Measurements from ENCODE around the gene CALCB. TPM values are rescaled to one million over a fixed set of nuclear protein-coding genes. Genes with fewer than 3 reads are reported as not detected.

Gene CALCB
- total RNA-seq, 2 experiments from 2014 or later = 0.30 to 0.39 TPM

- H3K27ac ChIP-seq (ENCODE audit: low read depth in 1 of 2, low read length in 2 of 2) = no peak overlapping the region
- intact Hi-C loops (cut with DNase I, micrococcal nuclease) = no loop called here
- Mint-ChIP-seq H3K4me3 (no peak overlapping the region), H3K27ac (no peak overlapping the region), H3K4me1 (ENCODE audit: low read depth) (no peaks in the 10 kb centered on the region), H3K36me3 (ENCODE audit: low read depth) (no peaks in the 10 kb centered on the region), H3K9me3 (no peaks in the 10 kb centered on the region), H3K27me3 (peaks cover 43% of the 10 kb centered on the region)
- DNase-seq (no peak), ATAC-seq (ENCODE audit: poor library complexity) (no peak)
- H3K9me3 ChIP-seq (ENCODE audit: control insufficient read depth in 1 of 2, insufficient read depth in 1 of 2, low read length in 2 of 2) = no peaks in the 10 kb centered on the region
- peaks cover 12 to 28% of the 10 kb centered on the region in 2 experiments for H3K27me3 ChIP-seq (ENCODE audit: control insufficient read depth in 1 of 2, insufficient read depth in 2 of 2, low read length in 2 of 2)
- CTCF ChIA-PET = no interaction called here
- POLR2A ChIA-PET = no interaction called here
- no peak for TF ChIP-seq CTCF (IDR thresholded peaks at IDR 0.05)
- no peaks in the 10 kb centered on the region for H3K36me3 ChIP-seq (ENCODE audit: insufficient read depth, low read length)
- H3K4me3 ChIP-seq (ENCODE audit: low read length) = no peak overlapping the region
- H3K4me1 ChIP-seq (ENCODE audit: insufficient read depth, low read length) = no peaks in the 10 kb centered on the region
Observed at GRCh38 chr11:15123849-15124248, 50.5 kb downstream of the CALCB start.

- no peak overlapping the region for H3K27ac Mint-ChIP-seq
- H3K27me3 Mint-ChIP-seq = peaks cover 39% of the 10 kb centered on the region
- intact Hi-C loops (cut with DNase I, micrococcal nuclease) = no loop called here
- ChIA-PET POLR2A (no interaction called here), CTCF (no interaction called here)
- H3K4me3 Mint-ChIP-seq = no peak overlapping the region
- no peaks in the 10 kb centered on the region for H3K36me3 ChIP-seq (ENCODE audit: insufficient read depth, low read length)
- H3K27me3 ChIP-seq (ENCODE audit: control insufficient read depth in 1 of 2, insufficient read depth in 2 of 2, low read length in 2 of 2) = peaks cover 7 to 21% of the 10 kb centered on the region in 2 experiments
- DNase-seq (no peak), ATAC-seq (ENCODE audit: poor library complexity) (no peak)
- no peaks in the 10 kb centered on the region for H3K4me1 ChIP-seq (ENCODE audit: insufficient read depth, low read length)
- H3K27ac ChIP-seq (ENCODE audit: low read depth in 1 of 2, low read length in 2 of 2) = no peak overlapping the region
- H3K4me1 Mint-ChIP-seq (ENCODE audit: low read depth) = no peaks in the 10 kb centered on the region
- H3K9me3 ChIP-seq (ENCODE audit: control insufficient read depth in 1 of 2, insufficient read depth in 1 of 2, low read length in 2 of 2) = no peaks in the 10 kb centered on the region
- H3K9me3 Mint-ChIP-seq = no peaks in the 10 kb centered on the region
- H3K36me3 Mint-ChIP-seq (ENCODE audit: low read depth) = no peaks in the 10 kb centered on the region
- H3K4me3 ChIP-seq (ENCODE audit: low read length) = no peak overlapping the region
- no peak for TF ChIP-seq CTCF (IDR thresholded peaks at IDR 0.05)
Observed at GRCh38 chr11:15124528-15124927, 51.1 kb downstream of the CALCB start.

GRCh38 chr11:15127341-15127740 is 53.9 kb downstream of the CALCB start:
- Histone ChIP-seq H3K9me3 (ENCODE audit: control insufficient read depth in 1 of 2, insufficient read depth in 1 of 2, low read length in 2 of 2) (no peaks in the 10 kb centered on the region), H3K4me3 (ENCODE audit: low read length) (no peak overlapping the region), H3K27ac (ENCODE audit: low read depth in 1 of 2, low read length in 2 of 2) (no peak overlapping the region), H3K36me3 (ENCODE audit: insufficient read depth, low read length) (no peaks in the 10 kb centered on the region), H3K4me1 (ENCODE audit: insufficient read depth, low read length) (no peaks in the 10 kb centered on the region), H3K27me3 (ENCODE audit: control insufficient read depth in 1 of 2, insufficient read depth in 2 of 2, low read length in 2 of 2) (peaks cover 5 to 14% of the 10 kb centered on the region in 2 experiments)
- Mint-ChIP-seq H3K4me3 (no peak overlapping the region), H3K9me3 (no peaks in the 10 kb centered on the region), H3K27ac (no peak overlapping the region), H3K27me3 (peaks cover 26% of the 10 kb centered on the region), H3K36me3 (ENCODE audit: low read depth) (no peaks in the 10 kb centered on the region), H3K4me1 (ENCODE audit: low read depth) (no peaks in the 10 kb centered on the region)
- ATAC-seq (ENCODE audit: poor library complexity) (no peak), DNase-seq (no peak)
- ChIA-PET POLR2A (no interaction called here), CTCF (no interaction called here)
- intact Hi-C loops (cut with DNase I, micrococcal nuclease) = no loop called here
- no peak for TF ChIP-seq CTCF (IDR thresholded peaks at IDR 0.05)

Other genes starting within 250 kb of the CALCB start
- 10 to 100 TPM; 14.2 to 15.8 TPM for gene CYP2R1, start 181.4 kb upstream of the CALCB start, total RNA-seq
- not detected for gene CALCA, start 101.2 kb upstream of the CALCB start, total RNA-seq
- gene INSC, start 41.3 kb downstream of the CALCB start, total RNA-seq = not detected

Data from CD4-positive, alpha-beta T cell (primary cell).